Measurements from ENCODE around the gene ABCC10. TPM values are rescaled to one million over a fixed set of nuclear protein-coding genes. Genes with fewer than 3 reads are reported as not detected.

ABCC10 gene, protein sequence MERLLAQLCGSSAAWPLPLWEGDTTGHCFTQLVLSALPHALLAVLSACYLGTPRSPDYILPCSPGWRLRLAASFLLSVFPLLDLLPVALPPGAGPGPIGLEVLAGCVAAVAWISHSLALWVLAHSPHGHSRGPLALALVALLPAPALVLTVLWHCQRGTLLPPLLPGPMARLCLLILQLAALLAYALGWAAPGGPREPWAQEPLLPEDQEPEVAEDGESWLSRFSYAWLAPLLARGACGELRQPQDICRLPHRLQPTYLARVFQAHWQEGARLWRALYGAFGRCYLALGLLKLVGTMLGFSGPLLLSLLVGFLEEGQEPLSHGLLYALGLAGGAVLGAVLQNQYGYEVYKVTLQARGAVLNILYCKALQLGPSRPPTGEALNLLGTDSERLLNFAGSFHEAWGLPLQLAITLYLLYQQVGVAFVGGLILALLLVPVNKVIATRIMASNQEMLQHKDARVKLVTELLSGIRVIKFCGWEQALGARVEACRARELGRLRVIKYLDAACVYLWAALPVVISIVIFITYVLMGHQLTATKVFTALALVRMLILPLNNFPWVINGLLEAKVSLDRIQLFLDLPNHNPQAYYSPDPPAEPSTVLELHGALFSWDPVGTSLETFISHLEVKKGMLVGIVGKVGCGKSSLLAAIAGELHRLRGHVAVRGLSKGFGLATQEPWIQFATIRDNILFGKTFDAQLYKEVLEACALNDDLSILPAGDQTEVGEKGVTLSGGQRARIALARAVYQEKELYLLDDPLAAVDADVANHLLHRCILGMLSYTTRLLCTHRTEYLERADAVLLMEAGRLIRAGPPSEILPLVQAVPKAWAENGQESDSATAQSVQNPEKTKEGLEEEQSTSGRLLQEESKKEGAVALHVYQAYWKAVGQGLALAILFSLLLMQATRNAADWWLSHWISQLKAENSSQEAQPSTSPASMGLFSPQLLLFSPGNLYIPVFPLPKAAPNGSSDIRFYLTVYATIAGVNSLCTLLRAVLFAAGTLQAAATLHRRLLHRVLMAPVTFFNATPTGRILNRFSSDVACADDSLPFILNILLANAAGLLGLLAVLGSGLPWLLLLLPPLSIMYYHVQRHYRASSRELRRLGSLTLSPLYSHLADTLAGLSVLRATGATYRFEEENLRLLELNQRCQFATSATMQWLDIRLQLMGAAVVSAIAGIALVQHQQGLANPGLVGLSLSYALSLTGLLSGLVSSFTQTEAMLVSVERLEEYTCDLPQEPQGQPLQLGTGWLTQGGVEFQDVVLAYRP (N-terminal part only)
- 23.8 to 26.6 TPM (median 25.5 TPM) in 3 replicates for total RNA-seq (2021)
- Bru-seq, nascent RNA = percentile 63 among the genes with signal in this experiment
- long read RNA-seq, experiment 1, partial matches to known transcripts = 13 of 49 reads
- long read RNA-seq, experiment 1, other reads (novel, unspliced or antisense) = 36 of 49 reads
- long read RNA-seq, experiment 2, partial matches to known transcripts = 6 of 13 reads
- long read RNA-seq, experiment 2, other reads (novel, unspliced or antisense) = 7 of 13 reads
- long read RNA-seq, experiment 3, partial matches to known transcripts = 0 of 1 reads
- long read RNA-seq, experiment 3, other reads (novel, unspliced or antisense) = 1 of 1 reads

DNA sequence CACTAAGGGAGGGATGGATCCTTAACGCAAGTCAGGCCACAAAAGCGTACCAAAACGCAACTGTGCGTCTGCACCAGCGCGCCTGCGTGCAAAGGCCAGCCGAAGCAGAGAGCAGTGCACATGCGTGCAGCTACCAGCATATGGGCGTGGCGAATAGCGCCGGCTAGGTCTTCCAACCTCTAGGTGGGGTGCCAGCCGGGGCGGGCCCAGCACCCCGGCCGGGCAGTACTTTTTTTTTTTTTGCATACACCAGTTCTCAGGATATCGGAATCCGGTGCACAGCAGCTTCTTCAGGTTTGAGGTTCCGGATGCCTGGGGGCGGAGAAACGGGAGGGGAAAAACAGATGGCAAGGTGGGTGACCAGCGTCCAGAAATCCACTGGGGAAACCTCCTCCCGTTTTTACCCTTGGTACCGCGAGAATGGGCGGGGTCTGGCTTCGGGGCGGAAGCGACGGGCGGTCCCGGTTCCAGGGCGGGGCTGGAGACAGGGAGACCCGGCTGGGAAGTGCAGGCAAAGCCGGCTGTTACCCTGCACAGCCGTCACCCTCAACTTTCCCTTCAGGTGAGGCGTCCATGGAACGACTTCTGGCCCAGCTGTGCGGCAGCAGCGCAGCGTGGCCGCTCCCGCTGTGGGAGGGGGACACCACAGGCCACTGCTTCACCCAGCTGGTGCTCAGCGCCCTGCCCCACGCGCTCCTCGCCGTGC, at the start of gene ABCC10:
ABCC10 (plus strand) TSS at position 136 of the 706 bp plus-strand sequence; CDS start at position 574, 438 bp downstream.
- Mint-ChIP-seq H3K4me1 (peaks cover 15% of the 10 kb centered on the region), H3K9me3 (peaks cover 3% of the 10 kb centered on the region), H3K27ac (peak within 1 kb of the TSS; percentile 96), H3K27me3 (ENCODE audit: low read depth) (peaks cover 11% of the 10 kb centered on the region), H3K4me3 (peak within 1 kb of the TSS; percentile 90), H3K36me3 (peaks cover 8% of the 10 kb centered on the region)
- DNase-seq (ENCODE audit: low spot score) (peak; percentile 95), ATAC-seq (peak; percentile 98)
- CTCF ChIA-PET = interaction anchor here (0.6 to 1.3 kb wide), 10 partner anchors 13 to 198 kb away, joined by 3 to 6 read pairs (median 3); partner anchors contain the start of genes DLK2 and DNPH1
- POLR2A ChIA-PET = interaction anchor here (0.6 kb wide), 1 partner anchor 95 kb away, joined by 3 read pairs; no protein-coding TSS in a partner anchor
- no peak for TF ChIP-seq ESRRA (CRISPR knock-in tag; IDR thresholded peaks at IDR 0.05; ENCODE audit: borderline replicate concordance)
- no peak for TF ChIP-seq ELF4 (CRISPR knock-in tag; IDR thresholded peaks at IDR 0.05; ENCODE audit: low read depth)
- peak; percentile 6; the same call in 1 of the 2 replicates for TF ChIP-seq ZBTB21 (CRISPR knock-in tag; IDR thresholded peaks at IDR 0.05; ENCODE audit: borderline replicate concordance)
- TF ChIP-seq, protein P1, sequence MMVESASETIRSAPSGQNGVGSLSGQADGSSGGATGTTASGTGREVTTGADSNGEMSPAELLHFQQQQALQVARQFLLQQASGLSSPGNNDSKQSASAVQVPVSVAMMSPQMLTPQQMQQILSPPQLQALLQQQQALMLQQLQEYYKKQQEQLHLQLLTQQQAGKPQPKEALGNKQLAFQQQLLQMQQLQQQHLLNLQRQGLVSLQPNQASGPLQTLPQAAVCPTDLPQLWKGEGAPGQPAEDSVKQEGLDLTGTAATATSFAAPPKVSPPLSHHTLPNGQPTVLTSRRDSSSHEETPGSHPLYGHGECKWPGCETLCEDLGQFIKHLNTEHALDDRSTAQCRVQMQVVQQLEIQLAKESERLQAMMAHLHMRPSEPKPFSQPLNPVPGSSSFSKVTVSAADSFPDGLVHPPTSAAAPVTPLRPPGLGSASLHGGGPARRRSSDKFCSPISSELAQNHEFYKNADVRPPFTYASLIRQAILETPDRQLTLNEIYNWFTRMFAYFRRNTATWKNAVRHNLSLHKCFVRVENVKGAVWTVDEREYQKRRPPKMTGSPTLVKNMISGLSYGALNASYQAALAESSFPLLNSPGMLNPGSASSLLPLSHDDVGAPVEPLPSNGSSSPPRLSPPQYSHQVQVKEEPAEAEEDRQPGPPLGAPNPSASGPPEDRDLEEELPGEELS (CRISPR knock-in tag; IDR thresholded peaks at IDR 0.05) = peak; percentile 56; the same call in 1 of the 2 replicates
- peak; percentile 56; the same call in 1 of the 2 replicates for TF ChIP-seq FOXP1 (CRISPR knock-in tag; IDR thresholded peaks at IDR 0.05; ENCODE audit: borderline replicate concordance)
- TF ChIP-seq GTF2I (CRISPR knock-in tag; conservative IDR thresholded peaks at IDR 0.05) = no peak
- TF ChIP-seq, protein P2, sequence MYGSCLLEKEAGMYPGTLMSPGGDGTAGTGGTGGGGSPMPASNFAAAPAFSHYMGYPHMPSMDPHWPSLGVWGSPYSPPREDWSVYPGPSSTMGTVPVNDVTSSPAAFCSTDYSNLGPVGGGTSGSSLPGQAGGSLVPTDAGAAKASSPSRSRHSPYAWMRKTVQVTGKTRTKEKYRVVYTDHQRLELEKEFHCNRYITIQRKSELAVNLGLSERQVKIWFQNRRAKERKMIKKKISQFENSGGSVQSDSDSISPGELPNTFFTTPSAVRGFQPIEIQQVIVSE (CRISPR knock-in tag; IDR thresholded peaks at IDR 0.05; ENCODE audit: borderline replicate concordance) = no peak
- TF ChIP-seq, protein P3, sequence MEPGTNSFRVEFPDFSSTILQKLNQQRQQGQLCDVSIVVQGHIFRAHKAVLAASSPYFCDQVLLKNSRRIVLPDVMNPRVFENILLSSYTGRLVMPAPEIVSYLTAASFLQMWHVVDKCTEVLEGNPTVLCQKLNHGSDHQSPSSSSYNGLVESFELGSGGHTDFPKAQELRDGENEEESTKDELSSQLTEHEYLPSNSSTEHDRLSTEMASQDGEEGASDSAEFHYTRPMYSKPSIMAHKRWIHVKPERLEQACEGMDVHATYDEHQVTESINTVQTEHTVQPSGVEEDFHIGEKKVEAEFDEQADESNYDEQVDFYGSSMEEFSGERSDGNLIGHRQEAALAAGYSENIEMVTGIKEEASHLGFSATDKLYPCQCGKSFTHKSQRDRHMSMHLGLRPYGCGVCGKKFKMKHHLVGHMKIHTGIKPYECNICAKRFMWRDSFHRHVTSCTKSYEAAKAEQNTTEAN (CRISPR knock-in tag; IDR thresholded peaks at IDR 0.05) = no peak
- no peak for TF ChIP-seq SOX15 (CRISPR knock-in tag; IDR thresholded peaks at IDR 0.05)
- TF ChIP-seq CREM (CRISPR knock-in tag; IDR thresholded peaks at IDR 0.05) = 0 out of 2 replicates have a peak, but pooled peaks have one; percentile 0
- TF ChIP-seq, protein P4, sequence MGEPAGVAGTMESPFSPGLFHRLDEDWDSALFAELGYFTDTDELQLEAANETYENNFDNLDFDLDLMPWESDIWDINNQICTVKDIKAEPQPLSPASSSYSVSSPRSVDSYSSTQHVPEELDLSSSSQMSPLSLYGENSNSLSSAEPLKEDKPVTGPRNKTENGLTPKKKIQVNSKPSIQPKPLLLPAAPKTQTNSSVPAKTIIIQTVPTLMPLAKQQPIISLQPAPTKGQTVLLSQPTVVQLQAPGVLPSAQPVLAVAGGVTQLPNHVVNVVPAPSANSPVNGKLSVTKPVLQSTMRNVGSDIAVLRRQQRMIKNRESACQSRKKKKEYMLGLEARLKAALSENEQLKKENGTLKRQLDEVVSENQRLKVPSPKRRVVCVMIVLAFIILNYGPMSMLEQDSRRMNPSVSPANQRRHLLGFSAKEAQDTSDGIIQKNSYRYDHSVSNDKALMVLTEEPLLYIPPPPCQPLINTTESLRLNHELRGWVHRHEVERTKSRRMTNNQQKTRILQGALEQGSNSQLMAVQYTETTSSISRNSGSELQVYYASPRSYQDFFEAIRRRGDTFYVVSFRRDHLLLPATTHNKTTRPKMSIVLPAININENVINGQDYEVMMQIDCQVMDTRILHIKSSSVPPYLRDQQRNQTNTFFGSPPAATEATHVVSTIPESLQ (CRISPR knock-in tag; IDR thresholded peaks at IDR 0.05) = no peak
- TF ChIP-seq RORB (CRISPR knock-in tag; IDR thresholded peaks at IDR 0.05) = no peak
- no peak for TF ChIP-seq TP53 (CRISPR knock-in tag; IDR thresholded peaks at IDR 0.05)
- TF ChIP-seq TCF7 (CRISPR knock-in tag; IDR thresholded peaks at IDR 0.05; ENCODE audit: low read depth) = no peak
- peak; percentile 28; the same call in 1 of the 2 replicates for TF ChIP-seq FOXK1 (CRISPR knock-in tag; IDR thresholded peaks at IDR 0.05)
- TF ChIP-seq TEAD4 (CRISPR knock-in tag; IDR thresholded peaks at IDR 0.05) = no peak
- TF ChIP-seq SMAD3 (CRISPR knock-in tag; IDR thresholded peaks at IDR 0.05; ENCODE audit: borderline replicate concordance) = no peak
- TF ChIP-seq, protein P5, sequence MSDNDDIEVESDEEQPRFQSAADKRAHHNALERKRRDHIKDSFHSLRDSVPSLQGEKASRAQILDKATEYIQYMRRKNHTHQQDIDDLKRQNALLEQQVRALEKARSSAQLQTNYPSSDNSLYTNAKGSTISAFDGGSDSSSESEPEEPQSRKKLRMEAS (CRISPR knock-in tag; IDR thresholded peaks at IDR 0.05) = peak; percentile 53; the same call in 1 of the 2 replicates
- TF ChIP-seq ZNF263 (CRISPR knock-in tag; IDR thresholded peaks at IDR 0.05; ENCODE audit: low read depth) = 0 out of 2 replicates have a peak, but pooled peaks have one; percentile 22
- no peak for TF ChIP-seq NR3C1 (CRISPR knock-in tag; conservative IDR thresholded peaks at IDR 0.05; ENCODE audit: low read depth)
- TF ChIP-seq GABPB1 (CRISPR knock-in tag; IDR thresholded peaks at IDR 0.05) = no peak
- TF ChIP-seq, protein P6, sequence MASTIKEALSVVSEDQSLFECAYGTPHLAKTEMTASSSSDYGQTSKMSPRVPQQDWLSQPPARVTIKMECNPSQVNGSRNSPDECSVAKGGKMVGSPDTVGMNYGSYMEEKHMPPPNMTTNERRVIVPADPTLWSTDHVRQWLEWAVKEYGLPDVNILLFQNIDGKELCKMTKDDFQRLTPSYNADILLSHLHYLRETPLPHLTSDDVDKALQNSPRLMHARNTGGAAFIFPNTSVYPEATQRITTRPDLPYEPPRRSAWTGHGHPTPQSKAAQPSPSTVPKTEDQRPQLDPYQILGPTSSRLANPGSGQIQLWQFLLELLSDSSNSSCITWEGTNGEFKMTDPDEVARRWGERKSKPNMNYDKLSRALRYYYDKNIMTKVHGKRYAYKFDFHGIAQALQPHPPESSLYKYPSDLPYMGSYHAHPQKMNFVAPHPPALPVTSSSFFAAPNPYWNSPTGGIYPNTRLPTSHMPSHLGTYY (CRISPR knock-in tag; IDR thresholded peaks at IDR 0.05) = no peak
